ENCODE results near the gene FUCA1.

Gene FUCA1

GRCh38 chr1:23885222-23885621 lies 17.1 kb upstream of the FUCA1 start:
- Histone ChIP-seq H3K4me3 (replicated peaks; ENCODE audit: low read depth, low read length) (no peak overlapping the region), H3K36me3 (ENCODE audit: control insufficient read depth, insufficient read depth, low read length) (no peaks in the 10 kb centered on the region; the same call in none of the 2 replicates), H3K27me3 (replicated peaks; ENCODE audit: control insufficient read depth, insufficient read depth, low read length) (no peaks in the 10 kb centered on the region)
- no peak for DNase-seq (ENCODE audit: extremely low read depth, insufficient read length)
- TF ChIP-seq CTCF (IDR thresholded peaks at IDR 0.05; ENCODE audit: insufficient read depth, low read length, poor library complexity, severe bottlenecking): no peak

GRCh38 chr1:23882746-23883145 lies 14.7 kb upstream of the FUCA1 start:
- Histone ChIP-seq H3K36me3 (ENCODE audit: control insufficient read depth, insufficient read depth, low read length) (no peaks in the 10 kb centered on the region; the same call in none of the 2 replicates), H3K4me3 (replicated peaks; ENCODE audit: low read depth, low read length) (no peak overlapping the region), H3K27me3 (replicated peaks; ENCODE audit: control insufficient read depth, insufficient read depth, low read length) (no peaks in the 10 kb centered on the region)
- DNase-seq (ENCODE audit: extremely low read depth, insufficient read length): no peak
- TF ChIP-seq CTCF (IDR thresholded peaks at IDR 0.05; ENCODE audit: insufficient read depth, low read length, poor library complexity, severe bottlenecking): no peak

- TF ChIP-seq CTCF (IDR thresholded peaks at IDR 0.05; ENCODE audit: insufficient read depth, low read length, poor library complexity, severe bottlenecking): no peak
- H3K4me3 ChIP-seq (replicated peaks; ENCODE audit: low read depth, low read length): no peak overlapping the region
- H3K36me3 ChIP-seq (ENCODE audit: control insufficient read depth, insufficient read depth, low read length): peaks cover 8% of the 10 kb centered on the region
- no peak for DNase-seq (ENCODE audit: extremely low read depth, insufficient read length)
- no peaks in the 10 kb centered on the region for H3K27me3 ChIP-seq (replicated peaks; ENCODE audit: control insufficient read depth, insufficient read depth, low read length)
Observed at GRCh38 chr1:23879809-23880208, 11.7 kb upstream of the FUCA1 start.

GRCh38 chr1:23878668-23879067 lies 10.6 kb upstream of the FUCA1 start:
- no peak for TF ChIP-seq CTCF (IDR thresholded peaks at IDR 0.05; ENCODE audit: insufficient read depth, low read length, poor library complexity, severe bottlenecking)
- Histone ChIP-seq H3K36me3 (ENCODE audit: control insufficient read depth, insufficient read depth, low read length) (peaks cover 15% of the 10 kb centered on the region), H3K27me3 (replicated peaks; ENCODE audit: control insufficient read depth, insufficient read depth, low read length) (no peaks in the 10 kb centered on the region), H3K4me3 (replicated peaks; ENCODE audit: low read depth, low read length) (no peak overlapping the region)
- no peak for DNase-seq (ENCODE audit: extremely low read depth, insufficient read length)

- H3K27me3 ChIP-seq (replicated peaks; ENCODE audit: control insufficient read depth, insufficient read depth, low read length): no peaks in the 10 kb centered on the region
- H3K36me3 ChIP-seq (ENCODE audit: control insufficient read depth, insufficient read depth, low read length): peaks cover 15% of the 10 kb centered on the region
- no peak overlapping the region for H3K4me3 ChIP-seq (replicated peaks; ENCODE audit: low read depth, low read length)
- no peak for TF ChIP-seq CTCF (IDR thresholded peaks at IDR 0.05; ENCODE audit: insufficient read depth, low read length, poor library complexity, severe bottlenecking)
- no peak for DNase-seq (ENCODE audit: extremely low read depth, insufficient read length)
Observed at GRCh38 chr1:23875382-23875781, 7.3 kb upstream of the FUCA1 start.

- H3K27me3 ChIP-seq (replicated peaks; ENCODE audit: control insufficient read depth, insufficient read depth, low read length): no peaks in the 10 kb centered on the region
- DNase-seq (ENCODE audit: extremely low read depth, insufficient read length): no peak
- H3K4me3 ChIP-seq (replicated peaks; ENCODE audit: low read depth, low read length): no peak overlapping the region
- TF ChIP-seq CTCF (IDR thresholded peaks at IDR 0.05; ENCODE audit: insufficient read depth, low read length, poor library complexity, severe bottlenecking): no peak
- peaks cover 15% of the 10 kb centered on the region for H3K36me3 ChIP-seq (ENCODE audit: control insufficient read depth, insufficient read depth, low read length)
Observed at GRCh38 chr1:23872421-23872820, 4.3 kb upstream of the FUCA1 start.
